PFSK-1 (cell line): ENCODE measurements around the gene CCDC112.

ENCODE experiments used
- FOXP2 ChIP-seq: optimal IDR thresholded peaks from 2 replicates; pipeline ENCODE3; 2011; ENCODE audit warnings: borderline replicate concordance, control low read depth, inconsistent platforms; ENCODE audit not compliant: insufficient read depth; ENCODE audit errors: extremely low read length, extremely low read depth
- POLR2AphosphoS5 ChIP-seq: IDR thresholded peaks from 2 replicates; pipeline ENCODE4 v1.6.1; 2012; ENCODE audit warnings: low read depth, mild to moderate bottlenecking, control low read depth, low read length, moderate library complexity
- SIN3A ChIP-seq: IDR thresholded peaks from 2 replicates; pipeline ENCODE4 v1.6.1; 2012; ENCODE audit warnings: mild to moderate bottlenecking, low read length, moderate library complexity, borderline replicate concordance; ENCODE audit not compliant: insufficient read depth
- TAF1 ChIP-seq: IDR thresholded peaks from 2 replicates; pipeline ENCODE4 v1.6.1; 2012; ENCODE audit warnings: low read length, control low read depth, borderline replicate concordance; ENCODE audit not compliant: insufficient read depth
- TF ChIP-seq, protein P1 (sequence below), 2 experiments: IDR thresholded peaks; 2 replicates each; pipeline versions ENCODE4 v1.6.1 to v1.8.0; 2011 to 2012; ENCODE audit warnings: low read depth in 2 of 2, low read length in 2 of 2, control low read depth in 1 of 2, inconsistent platforms in 1 of 2, mild to moderate bottlenecking in 1 of 2, moderate library complexity in 1 of 2; ENCODE audit not compliant: insufficient read depth in 1 of 2

DNA sequence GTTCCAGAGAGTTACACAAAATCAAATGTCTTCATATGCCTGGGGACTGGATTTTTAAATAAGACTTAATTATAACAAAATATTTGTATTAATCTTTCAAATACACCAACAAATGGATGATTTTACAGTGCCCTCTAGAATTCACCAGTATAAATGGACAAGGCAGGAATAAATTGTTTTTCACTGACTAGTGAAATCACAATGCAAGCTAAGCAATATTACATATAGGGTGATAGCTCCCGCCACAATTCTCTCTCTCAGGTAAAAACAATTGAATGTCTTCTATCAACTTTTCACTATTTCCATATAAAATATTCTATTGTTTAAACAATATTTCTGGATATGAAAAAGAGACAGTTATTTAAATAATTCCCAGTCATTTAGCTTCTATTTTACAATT is 8.0 kb upstream of the CCDC112 start:
- TF ChIP-seq POLR2AphosphoS5, result no peak
- TF ChIP-seq TAF1, result no peak
- no peak for TF ChIP-seq SIN3A
- TF ChIP-seq, protein P1, sequence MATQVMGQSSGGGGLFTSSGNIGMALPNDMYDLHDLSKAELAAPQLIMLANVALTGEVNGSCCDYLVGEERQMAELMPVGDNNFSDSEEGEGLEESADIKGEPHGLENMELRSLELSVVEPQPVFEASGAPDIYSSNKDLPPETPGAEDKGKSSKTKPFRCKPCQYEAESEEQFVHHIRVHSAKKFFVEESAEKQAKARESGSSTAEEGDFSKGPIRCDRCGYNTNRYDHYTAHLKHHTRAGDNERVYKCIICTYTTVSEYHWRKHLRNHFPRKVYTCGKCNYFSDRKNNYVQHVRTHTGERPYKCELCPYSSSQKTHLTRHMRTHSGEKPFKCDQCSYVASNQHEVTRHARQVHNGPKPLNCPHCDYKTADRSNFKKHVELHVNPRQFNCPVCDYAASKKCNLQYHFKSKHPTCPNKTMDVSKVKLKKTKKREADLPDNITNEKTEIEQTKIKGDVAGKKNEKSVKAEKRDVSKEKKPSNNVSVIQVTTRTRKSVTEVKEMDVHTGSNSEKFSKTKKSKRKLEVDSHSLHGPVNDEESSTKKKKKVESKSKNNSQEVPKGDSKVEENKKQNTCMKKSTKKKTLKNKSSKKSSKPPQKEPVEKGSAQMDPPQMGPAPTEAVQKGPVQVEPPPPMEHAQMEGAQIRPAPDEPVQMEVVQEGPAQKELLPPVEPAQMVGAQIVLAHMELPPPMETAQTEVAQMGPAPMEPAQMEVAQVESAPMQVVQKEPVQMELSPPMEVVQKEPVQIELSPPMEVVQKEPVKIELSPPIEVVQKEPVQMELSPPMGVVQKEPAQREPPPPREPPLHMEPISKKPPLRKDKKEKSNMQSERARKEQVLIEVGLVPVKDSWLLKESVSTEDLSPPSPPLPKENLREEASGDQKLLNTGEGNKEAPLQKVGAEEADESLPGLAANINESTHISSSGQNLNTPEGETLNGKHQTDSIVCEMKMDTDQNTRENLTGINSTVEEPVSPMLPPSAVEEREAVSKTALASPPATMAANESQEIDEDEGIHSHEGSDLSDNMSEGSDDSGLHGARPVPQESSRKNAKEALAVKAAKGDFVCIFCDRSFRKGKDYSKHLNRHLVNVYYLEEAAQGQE (IDR thresholded peaks at IDR 0.05; ENCODE audit: insufficient read depth in 1 of 2, low read depth in 2 of 2, low read length in 2 of 2), result no peak
- no peak for TF ChIP-seq FOXP2
